Measurements from ENCODE around the gene TLL2.

The TLL2 gene

GRCh38 chr10:96341219-96342182 is 172.2 kb downstream of the TLL2 start:
- no peak overlapping the region for H3K4me3 ChIP-seq (ENCODE audit: low read depth, low read length)
- no peak for TF ChIP-seq CTCF (IDR thresholded peaks at IDR 0.05; ENCODE audit: low read depth, low read length, missing control alignments)
- H3K36me3 ChIP-seq (replicated peaks) = no peaks in the 10 kb centered on the region
- DNase-seq = no peak
- in situ Hi-C loops (cut with HindIII; ENCODE audit: low pct_ligation_motif_present, low sequenced_read_pairs) = no loop called here
- H3K27ac ChIP-seq = no peak overlapping the region
- no peaks in the 10 kb centered on the region for H3K27me3 ChIP-seq (replicated peaks)

GRCh38 chr10:96339956-96340904 is 173.5 kb downstream of the TLL2 start:
- in situ Hi-C loops (cut with HindIII; ENCODE audit: low pct_ligation_motif_present, low sequenced_read_pairs) = no loop called here
- Histone ChIP-seq H3K4me3 (ENCODE audit: low read depth, low read length) (no peak overlapping the region), H3K27ac (no peak overlapping the region), H3K36me3 (replicated peaks) (no peaks in the 10 kb centered on the region), H3K27me3 (replicated peaks) (no peaks in the 10 kb centered on the region)
- peak; percentile 72 for DNase-seq
- peak; percentile 93 for TF ChIP-seq CTCF (IDR thresholded peaks at IDR 0.05; ENCODE audit: low read depth, low read length, missing control alignments)

- no peak overlapping the region for H3K27ac ChIP-seq
- DNase-seq = no peak
- H3K4me3 ChIP-seq (ENCODE audit: low read depth, low read length) = no peak overlapping the region
- H3K27me3 ChIP-seq (replicated peaks) = no peaks in the 10 kb centered on the region
- in situ Hi-C loops (cut with HindIII; ENCODE audit: low pct_ligation_motif_present, low sequenced_read_pairs) = no loop called here
- TF ChIP-seq CTCF (IDR thresholded peaks at IDR 0.05; ENCODE audit: low read depth, low read length, missing control alignments) = no peak
- no peaks in the 10 kb centered on the region for H3K36me3 ChIP-seq (replicated peaks)
These were observed 174.3 kb downstream of the TLL2 start for GRCh38 chr10:96339383-96339782.

GRCh38 chr10:96338279-96338925 is 175.3 kb downstream of the TLL2 start:
- no peak overlapping the region for H3K27ac ChIP-seq
- TF ChIP-seq CTCF (IDR thresholded peaks at IDR 0.05; ENCODE audit: low read depth, low read length, missing control alignments) = no peak
- in situ Hi-C loops (cut with HindIII; ENCODE audit: low pct_ligation_motif_present, low sequenced_read_pairs) = no loop called here

GRCh38 chr10:96337106-96337505 is 176.6 kb downstream of the TLL2 start:
- TF ChIP-seq CTCF (IDR thresholded peaks at IDR 0.05; ENCODE audit: low read depth, low read length, missing control alignments) = no peak
- no peak for DNase-seq
- no peaks in the 10 kb centered on the region for H3K27me3 ChIP-seq (replicated peaks)
- H3K27ac ChIP-seq = no peak overlapping the region
- no peaks in the 10 kb centered on the region for H3K36me3 ChIP-seq (replicated peaks)
- in situ Hi-C loops (cut with HindIII; ENCODE audit: low pct_ligation_motif_present, low sequenced_read_pairs) = no loop called here
- H3K4me3 ChIP-seq (ENCODE audit: low read depth, low read length) = no peak overlapping the region

More at GRCh38 chr10:96338279-96338925, 175.3 kb downstream of the TLL2 start:
- Histone ChIP-seq H3K4me3 (ENCODE audit: low read depth, low read length) (no peak overlapping the region), H3K27me3 (replicated peaks) (no peaks in the 10 kb centered on the region), H3K36me3 (replicated peaks) (no peaks in the 10 kb centered on the region)
- DNase-seq = no peak
